WERI-Rb-1 (cell line): Measurements from ENCODE around the gene SOAT2.
A peak's percentile ranks its signal among the peaks of the same experiment; 100 is the strongest.

Experiments used
- DNase-seq: peaks from one replicate; pipeline ENCODE4 v3.0.0-alpha.2; 2020
- H3K27ac ChIP-seq: fragments of 250-450 bp; sonication (Bioruptor Pico); 2 replicates; pipeline ENCODE4 v1.5.1; 2020; ENCODE audit warnings: mild to moderate bottlenecking, moderate library complexity
- H3K27me3 ChIP-seq: fragments of 250-450 bp; sonication (Bioruptor Pico); 2 replicates; pipeline ENCODE4 v1.5.1; 2021; ENCODE audit warnings: mild to moderate bottlenecking, low read depth, moderate library complexity; ENCODE audit not compliant: insufficient read depth, severe bottlenecking
- H3K36me3 ChIP-seq: fragments of 250-450 bp; sonication (Bioruptor Pico); 2 replicates; pipeline ENCODE4 v1.5.1; 2020; ENCODE audit warnings: mild to moderate bottlenecking, moderate library complexity
- H3K4me3 ChIP-seq: 2 replicates; pipeline ENCODE4 v1.5.1; 2011; ENCODE audit warnings: low read depth, mild to moderate bottlenecking, control low read depth, low read length
- H3K9me3 ChIP-seq: fragments of 250-450 bp; sonication (Bioruptor Pico); 2 replicates; pipeline ENCODE4 v1.5.1; 2021; ENCODE audit warnings: mild to moderate bottlenecking, moderate library complexity; ENCODE audit not compliant: severe bottlenecking
- CTCF ChIP-seq: IDR thresholded peaks from 2 replicates; pipeline ENCODE4 v1.5.1; 2011; ENCODE audit warnings: low read depth, mild to moderate bottlenecking, control low read depth, inconsistent platforms, low read length

SOAT2 gene

GRCh38 chr12:53067993-53068770 lies 35.1 kb upstream of the SOAT2 start:
- no peak for DNase-seq
- Histone ChIP-seq H3K27ac (no peak overlapping the region), H3K4me3 (no peak overlapping the region), H3K9me3 (no peaks in the 10 kb centered on the region), H3K36me3 (peaks cover 5% of the 10 kb centered on the region), H3K27me3 (no peaks in the 10 kb centered on the region)
- TF ChIP-seq CTCF = no peak

- no peak overlapping the region for H3K4me3 ChIP-seq
Measured at GRCh38 chr12:53068811-53069585, 34.3 kb upstream of the SOAT2 start.

GRCh38 chr12:53069621-53070410 lies 33.5 kb upstream of the SOAT2 start:
- Histone ChIP-seq H3K9me3 (no peaks in the 10 kb centered on the region), H3K27me3 (no peaks in the 10 kb centered on the region), H3K27ac (no peak overlapping the region), H3K4me3 (no peak overlapping the region), H3K36me3 (peaks cover 11% of the 10 kb centered on the region)
- TF ChIP-seq CTCF = no peak
- DNase-seq = no peak

More at GRCh38 chr12:53068811-53069585, 34.3 kb upstream of the SOAT2 start:
- TF ChIP-seq CTCF = no peak
- Histone ChIP-seq H3K36me3 (peaks cover 5% of the 10 kb centered on the region), H3K27me3 (no peaks in the 10 kb centered on the region), H3K9me3 (no peaks in the 10 kb centered on the region), H3K27ac (no peak overlapping the region)
- DNase-seq = no peak

GRCh38 chr12:53070877-53071492 lies 32.3 kb upstream of the SOAT2 start:
- peak; percentile 66 for DNase-seq
- peaks cover 11% of the 10 kb centered on the region for H3K36me3 ChIP-seq
- H3K27ac ChIP-seq = 0 out of 2 replicates have a peak overlapping the region, but pooled peaks have one; percentile 33
- TF ChIP-seq CTCF = no peak
- H3K9me3 ChIP-seq = no peaks in the 10 kb centered on the region
- H3K4me3 ChIP-seq = no peak overlapping the region
- H3K27me3 ChIP-seq = no peaks in the 10 kb centered on the region
